ENCODE results near the gene MAP2K2. TPM values are rescaled to one million over a fixed set of nuclear protein-coding genes. Genes with fewer than 3 reads are reported as not detected.
A peak's percentile ranks its signal among the peaks of the same experiment; 100 is the strongest.

Gene MAP2K2
- polyA plus RNA-seq, 1 donor from 2014 or later, result 95.5 TPM

GRCh38 chr19:4066682-4067395 is 57.1 kb downstream of the MAP2K2 start, which contains the start of gene ZBTB7A:
Gene ZBTB7A, minus strand, starts transcription at chr19:4066899. Its CDS starts 11,667 bp downstream, at chr19:4055232.
- no peaks in the 10 kb centered on the region for H3K9me2 ChIP-seq (ENCODE audit: insufficient read depth, low read length)
- TF ChIP-seq MXI1 (conservative IDR thresholded peaks at IDR 0.05; ENCODE audit: poor library complexity, severe bottlenecking) (peak; percentile 15), REST (IDR thresholded peaks at IDR 0.05; ENCODE audit: borderline replicate concordance) (no peak), RAD21 (conservative IDR thresholded peaks at IDR 0.05) (no peak), POLR2AphosphoS5 (IDR thresholded peaks at IDR 0.05) (peak; percentile 38)
- H3K27ac ChIP-seq (ENCODE audit: low read length), result peak within 1 kb of the TSS; percentile 49
- H3F3A ChIP-seq (ENCODE audit: insufficient read depth, low read length, poor library complexity, severe bottlenecking), result no peaks in the 10 kb centered on the region
- H3K9me3 ChIP-seq (ENCODE audit: low read length), result no peaks in the 10 kb centered on the region
- H3K27me3 ChIP-seq (ENCODE audit: insufficient read depth, low read depth, low read length), result peaks cover 22% of the 10 kb centered on the region
- peaks cover 3% of the 10 kb centered on the region for H3K79me2 ChIP-seq (replicated peaks; ENCODE audit: insufficient read depth, low read length)
- H4K20me1 ChIP-seq (ENCODE audit: insufficient read depth), result peaks cover 5% of the 10 kb centered on the region
- H2AFZ ChIP-seq (ENCODE audit: low read depth, low read length), result no peak within 1 kb of the TSS
- peak within 1 kb of the TSS; percentile 85 for H3K9ac ChIP-seq (ENCODE audit: low read length)
- H3K4me2 ChIP-seq (ENCODE audit: low read length), result no peak within 1 kb of the TSS
- H3K36me3 ChIP-seq (ENCODE audit: insufficient read depth, low read length), result no peaks in the 10 kb centered on the region
- peak within 1 kb of the TSS; percentile 85 for H3K4me3 ChIP-seq (ENCODE audit: low read length)

- Histone ChIP-seq H3F3A (ENCODE audit: insufficient read depth, low read length, poor library complexity, severe bottlenecking) (no peaks in the 10 kb centered on the region), H3K9me2 (ENCODE audit: insufficient read depth, low read length) (no peaks in the 10 kb centered on the region), H3K4me3 (ENCODE audit: low read length) (peak overlapping the region; percentile 85), H3K27me3 (ENCODE audit: insufficient read depth, low read depth, low read length) (peaks cover 22% of the 10 kb centered on the region), H3K9ac (ENCODE audit: low read length) (peak overlapping the region; percentile 85), H3K36me3 (ENCODE audit: insufficient read depth, low read length) (no peaks in the 10 kb centered on the region), H3K27ac (ENCODE audit: low read length) (peak overlapping the region; percentile 49), H2AFZ (ENCODE audit: low read depth, low read length) (no peak overlapping the region), H3K4me2 (ENCODE audit: low read length) (no peak overlapping the region), H4K20me1 (ENCODE audit: insufficient read depth) (peaks cover 5% of the 10 kb centered on the region), H3K9me3 (ENCODE audit: low read length) (no peaks in the 10 kb centered on the region), H3K79me2 (replicated peaks; ENCODE audit: insufficient read depth, low read length) (peaks cover 3% of the 10 kb centered on the region)
- TF ChIP-seq EZH2 (IDR thresholded peaks at IDR 0.05; ENCODE audit: borderline replicate concordance, insufficient read depth, low read length, poor library complexity, severe bottlenecking) (no peak), CTCF (IDR thresholded peaks at IDR 0.05; ENCODE audit: poor library complexity, severe bottlenecking) (no peak), MXI1 (conservative IDR thresholded peaks at IDR 0.05; ENCODE audit: poor library complexity, severe bottlenecking) (no peak), POLR2AphosphoS5 (IDR thresholded peaks at IDR 0.05) (peak; percentile 2), RAD21 (conservative IDR thresholded peaks at IDR 0.05) (no peak), SMC3 (conservative IDR thresholded peaks at IDR 0.05; ENCODE audit: poor library complexity) (no peak), REST (IDR thresholded peaks at IDR 0.05; ENCODE audit: borderline replicate concordance) (no peak)
These were observed 57.7 kb downstream of the MAP2K2 start for GRCh38 chr19:4066176-4066606.

All from neural cell (in vitro differentiated cells).